H1 (cell line): ENCODE measurements around the gene TEX47. TPM values are rescaled to one million over a fixed set of nuclear protein-coding genes. Genes with fewer than 3 reads are reported as not detected.

Experiments
- CTCF ChIA-PET: fragments of 300-600 bp; sonication (Branson Sonifier 250); formaldehyde crosslinking; loops from one replicate; lab custom pipeline; 2021; ENCODE audit not compliant: partially characterized antibody; lab: Charles Lee
- POLR2A ChIA-PET: fragments of 300-600 bp; sonication (Branson Sonifier 250); formaldehyde crosslinking; loops from one replicate; lab custom pipeline; 2021; ENCODE audit warnings: inconsistent platforms; ENCODE audit not compliant: partially characterized antibody; lab: Charles Lee
- DNase-seq, 2 experiments: peaks; one replicate each; pipeline versions ENCODE4 v3.0.0 to v3.0.0-alpha.2; 2010 to 2022; ENCODE audit warnings: low spot score in 2 of 2, low read depth in 1 of 2, mixed read lengths in 1 of 2
- FAIRE-seq: peaks from 2 replicates; lab custom pipeline; 2011; peaks lifted over from hg19 to GRCh38; lab: Jason Lieb, UNC
- H2AFZ ChIP-seq: 2 replicates; pipeline ENCODE4 v1.8.1; 2012; ENCODE audit warnings: low read length, inconsistent platforms
- H2AK5ac ChIP-seq: 2 replicates; pipeline ENCODE4 v1.6.1; 2013; ENCODE audit warnings: low read depth, low read length
- H2BK120ac ChIP-seq: replicated peaks from 2 replicates; pipeline ENCODE3; 2013; ENCODE audit warnings: low read depth, low read length, inconsistent platforms
- H2BK12ac ChIP-seq: 2 replicates; pipeline ENCODE4 v1.6.1; 2013; ENCODE audit warnings: low read depth, low read length
- H2BK15ac ChIP-seq: 2 replicates; pipeline ENCODE4 v1.6.1; 2013; ENCODE audit warnings: low read length
- H2BK20ac ChIP-seq: 2 replicates; pipeline ENCODE4 v1.6.1; 2013; ENCODE audit warnings: low read length
- H2BK5ac ChIP-seq: 2 replicates; pipeline ENCODE4 v1.6.1; 2013; ENCODE audit warnings: low read depth, low read length
- H3K14ac ChIP-seq: 2 replicates; pipeline ENCODE4 v1.6.1; 2013; ENCODE audit warnings: inconsistent platforms; ENCODE audit not compliant: insufficient read length
- H3K18ac ChIP-seq: 2 replicates; pipeline ENCODE4 v1.6.1; 2013; ENCODE audit warnings: low read length; ENCODE audit errors: extremely low read depth
- H3K23ac ChIP-seq: 2 replicates; pipeline ENCODE4 v1.6.1; 2013; ENCODE audit warnings: inconsistent platforms; ENCODE audit not compliant: insufficient read length
- H3K23me2 ChIP-seq: 2 replicates; pipeline ENCODE4 v1.6.1; 2013; ENCODE audit warnings: low read depth, low read length
- H3K27ac ChIP-seq: 2 replicates; pipeline ENCODE4 v1.6.1; 2011; ENCODE audit warnings: low read depth, low read length, inconsistent platforms
- H3K27me3 ChIP-seq, 4 experiments: replicated peaks in 1 of 4; 1 replicate in 1 of 4; 2 replicates in 3 of 4; pipeline versions ENCODE4 v1.6.1 to v1.8.1; 2011 to 2013; ENCODE audit warnings: low read length in 3 of 4, mild to moderate bottlenecking in 3 of 4, inconsistent platforms in 2 of 4, mixed read lengths in 2 of 4, moderate library complexity in 1 of 4; ENCODE audit not compliant: control insufficient read depth in 3 of 4, insufficient read depth in 3 of 4; ENCODE audit errors: extremely low read depth in 1 of 4
- H3K36me3 ChIP-seq, 4 experiments: 2 replicates each; pipeline versions ENCODE4 v1.6.1 to v1.8.1; 2011 to 2013; ENCODE audit warnings: mild to moderate bottlenecking in 4 of 4, low read length in 3 of 4, moderate library complexity in 2 of 4, control low read depth in 1 of 4, inconsistent platforms in 1 of 4; ENCODE audit not compliant: insufficient read depth in 4 of 4, control insufficient read depth in 2 of 4
- H3K4ac ChIP-seq: replicated peaks from 2 replicates; pipeline ENCODE3; 2013; ENCODE audit warnings: low read length, low read depth, mixed read lengths, inconsistent platforms; ENCODE audit not compliant: insufficient read length
- H3K4me1 ChIP-seq, 4 experiments: replicated peaks in 1 of 4; 1 replicate in 1 of 4; 2 replicates in 3 of 4; pipeline versions ENCODE4 v1.6.1 to v1.8.1; 2011 to 2013; ENCODE audit warnings: low read length in 3 of 4, inconsistent platforms in 2 of 4, mixed read lengths in 1 of 4; ENCODE audit not compliant: insufficient read depth in 4 of 4, control insufficient read depth in 3 of 4
- H3K4me2 ChIP-seq, 2 experiments: 2 replicates each; pipeline versions ENCODE4 v1.6.1 to v1.8.1; 2011 to 2013; ENCODE audit warnings: low read depth in 2 of 2, low read length in 2 of 2, control low read depth in 1 of 2, inconsistent platforms in 1 of 2, mild to moderate bottlenecking in 1 of 2; ENCODE audit not compliant: insufficient read depth in 1 of 2
- H3K4me3 ChIP-seq, 4 experiments: fragments of 200-600, 300-600 bp in 1 of 4; sonication (generic), shearing (Covaris generic), sonication (Bioruptor Twin) in 1 of 4; 2 replicates each; pipeline versions ENCODE4 v1.5.1 to v1.8.1; 2011 to 2016; ENCODE audit warnings: low read length in 4 of 4, low read depth in 3 of 4, control low read depth in 2 of 4, inconsistent platforms in 2 of 4, mild to moderate bottlenecking in 2 of 4, mixed read lengths in 1 of 4, moderate library complexity in 1 of 4; ENCODE audit not compliant: insufficient read depth in 2 of 4; ENCODE audit errors: extremely low read depth in 1 of 4
- H3K56ac ChIP-seq: replicated peaks from 2 replicates; pipeline ENCODE3; 2013; ENCODE audit warnings: low read depth, mild to moderate bottlenecking, mixed read lengths, low read length, inconsistent platforms; ENCODE audit not compliant: insufficient read length
- H3K79me1 ChIP-seq: 2 replicates; pipeline ENCODE4 v1.6.1; 2013; ENCODE audit warnings: low read depth, low read length, control low read depth
- H3K79me2 ChIP-seq, 2 experiments: 2 replicates each; pipeline versions ENCODE4 v1.6.1 to v1.8.1; 2012 to 2013; ENCODE audit warnings: low read length in 2 of 2, mild to moderate bottlenecking in 2 of 2, inconsistent platforms in 1 of 2; ENCODE audit not compliant: insufficient read depth in 2 of 2, control insufficient read depth in 1 of 2
- H3K9ac ChIP-seq, 4 experiments: replicated peaks in 1 of 4; 1 replicate in 1 of 4; 2 replicates in 3 of 4; pipeline versions ENCODE4 v1.6.1 to v1.8.1; 2011 to 2013; ENCODE audit warnings: low read depth in 3 of 4, low read length in 3 of 4, control low read depth in 2 of 4, mild to moderate bottlenecking in 2 of 4, moderate library complexity in 2 of 4, inconsistent platforms in 1 of 4; ENCODE audit errors: extremely low read depth in 1 of 4
- H3K9me3 ChIP-seq, 2 experiments: 2 replicates each; pipeline versions ENCODE4 v1.6.1 to v1.8.1; 2012 to 2013; ENCODE audit warnings: mild to moderate bottlenecking in 2 of 2, moderate library complexity in 2 of 2, control low read depth in 1 of 2, inconsistent platforms in 1 of 2, low read depth in 1 of 2, low read length in 1 of 2, mixed read lengths in 1 of 2; ENCODE audit not compliant: insufficient read depth in 2 of 2
- H4K20me1 ChIP-seq, 2 experiments: replicated peaks in 1 of 2; 2 replicates each; pipeline versions ENCODE3 to v1.8.1; 2011 to 2013; ENCODE audit warnings: inconsistent platforms in 2 of 2, low read length in 2 of 2, mild to moderate bottlenecking in 1 of 2; ENCODE audit not compliant: insufficient read depth in 2 of 2, control insufficient read depth in 1 of 2
- H4K5ac ChIP-seq: 2 replicates; pipeline ENCODE4 v1.6.1; 2013; ENCODE audit warnings: low read length, low read depth, mixed read lengths, inconsistent platforms; ENCODE audit not compliant: insufficient read length
- H4K8ac ChIP-seq: 2 replicates; pipeline ENCODE4 v1.8.0; 2013; ENCODE audit warnings: mild to moderate bottlenecking, moderate library complexity, low read length, inconsistent platforms; ENCODE audit not compliant: insufficient read depth; ENCODE audit errors: extremely low read depth
- H4K91ac ChIP-seq: replicated peaks from 2 replicates; pipeline ENCODE3; 2013; ENCODE audit warnings: low read length, mixed read lengths, inconsistent platforms; ENCODE audit not compliant: insufficient read length
- ATF2 ChIP-seq: IDR thresholded peaks from 2 replicates; pipeline ENCODE4 v1.6.1; 2012; ENCODE audit warnings: low read length, inconsistent platforms
- ATF3 ChIP-seq: IDR thresholded peaks from 2 replicates; pipeline ENCODE4 v1.6.1; 2011; ENCODE audit warnings: low read depth, mild to moderate bottlenecking, low read length; ENCODE audit not compliant: insufficient read depth
- CHD2 ChIP-seq: IDR thresholded peaks from 2 replicates; pipeline ENCODE4 v1.6.1; 2012; ENCODE audit warnings: low read length, improper control_type of control experiment
- CTCF ChIP-seq, 3 experiments: IDR thresholded peaks; 1 replicate in 2 of 3; 2 replicates in 1 of 3; pipeline versions ENCODE4 v1.5.1 to v1.6.1; 2011; ENCODE audit warnings: low read length in 3 of 3, mild to moderate bottlenecking in 3 of 3, inconsistent platforms in 2 of 3, low read depth in 1 of 3, moderate library complexity in 1 of 3; ENCODE audit not compliant: insufficient read depth in 1 of 3; ENCODE audit errors: control extremely low read depth in 1 of 3
- EP300 ChIP-seq, 2 experiments: IDR thresholded peaks; 1 replicate in 1 of 2; 2 replicates in 1 of 2; pipeline ENCODE4 v1.6.1; 2011 to 2012; ENCODE audit warnings: low read depth in 2 of 2, low read length in 2 of 2, mild to moderate bottlenecking in 2 of 2, borderline replicate concordance in 1 of 2, inconsistent platforms in 1 of 2, moderate library complexity in 1 of 2
- JUND ChIP-seq: IDR thresholded peaks from 2 replicates; pipeline ENCODE4 v1.6.1; 2011; ENCODE audit warnings: mild to moderate bottlenecking, improper control_type of control experiment, low read length
- MAX ChIP-seq: IDR thresholded peaks from 2 replicates; pipeline ENCODE4 v1.6.1; 2012; ENCODE audit warnings: inconsistent platforms
- SUZ12 ChIP-seq: fragments of 200-600 bp; sonication (generic); IDR thresholded peaks from 2 replicates; pipeline ENCODE4 v1.6.1; 2012; ENCODE audit warnings: mild to moderate bottlenecking, inconsistent platforms, low read length, moderate library complexity, mixed read lengths
- TAF1 ChIP-seq: IDR thresholded peaks from 2 replicates; pipeline ENCODE4 v1.6.1; 2011; ENCODE audit warnings: mild to moderate bottlenecking, low read depth, low read length
- WGBS, 2 experiments: shearing (Covaris generic) in 1 of 2; methylation state at CpG; one replicate each; pipeline versions ENCODE4 v1.1.6 to v1.1.7; 2013 to 2015; ENCODE audit warnings: low lambda C conversion rate in 2 of 2, mixed read lengths in 2 of 2, inconsistent platforms in 1 of 2, low coverage in 1 of 2, missing lambda C conversion rate in 1 of 2; ENCODE audit not compliant: insufficient replicate concordance in 2 of 2, insufficient coverage in 1 of 2, insufficient read length in 1 of 2; ENCODE audit errors: extremely low coverage in 1 of 2, missing lambda C conversion rate in 1 of 2; 5-methylcytosine and 5-hydroxymethylcytosine counted together
- polyA plus RNA-seq, 7 experiments: library from polyadenylated mRNA; depleted of rRNA in 3 of 7; stranded (reverse) in 5 of 7; unstranded in 2 of 7; fragments of >200 nt in 5 of 7; fragments of 200-250 nt in 2 of 7; gene quantifications; 1 replicate in 5 of 7; 2 replicates in 1 of 7; 4 replicates in 1 of 7; pipeline versions ENCODE4 v1.2.1 to v1.2.3, GENCODE V29; 2011 to 2013; ENCODE audit warnings: missing spikeins in 2 of 7, mixed read lengths in 2 of 7
- total RNA-seq: library from RNA; stranded (reverse); fragmentation: NEBNext Ultra II Directional; extraction: Animal tissue kit (Norgen Biotek cat#: 25700); gene quantifications from 2 replicates; pipeline ENCODE4 v1.2.1, GENCODE V29; 2021

The TEX47 gene
- total and polyA plus RNA-seq, 2 of the 8 experiments (the other 6 are each of a cell fraction or from before 2014, with no cell fraction given) = not detected

- Histone ChIP-seq H2BK5ac (no peak overlapping the region), H2BK20ac (no peak overlapping the region), H3K23me2 (no peaks in the 10 kb centered on the region), H3K9ac (no peak overlapping the region), H3K27me3 (no peaks in the 10 kb centered on the region), H4K20me1 (no peaks in the 10 kb centered on the region), H3K14ac (no peak overlapping the region), H2BK12ac (no peak overlapping the region), H4K8ac (no peak overlapping the region), H3K4me3 (no peak overlapping the region), H3K23ac (no peak overlapping the region), H3K4me2 (no peak overlapping the region), H2BK120ac (no peak overlapping the region), H3K18ac (no peak overlapping the region), H3K79me1 (no peaks in the 10 kb centered on the region), H2AK5ac (no peak overlapping the region), H2AFZ (no peak overlapping the region), H3K56ac (no peak overlapping the region), H3K36me3 (no peaks in the 10 kb centered on the region), H4K5ac (no peak overlapping the region), H3K79me2 (no peaks in the 10 kb centered on the region), H3K27ac (no peak overlapping the region), H4K91ac (no peak overlapping the region), H2BK15ac (no peak overlapping the region), H3K4me1 (no peaks in the 10 kb centered on the region), H3K4ac (no peak overlapping the region), H3K9me3 (no peaks in the 10 kb centered on the region)
- WGBS, 2 experiments = 90% methylated on average over 3 of the region's 3 CpGs; no CpG with 5 or more reads in 1 of the 2 experiments
- FAIRE-seq (no peak), DNase-seq (no peak)
- CTCF ChIA-PET = no interaction called here
- POLR2A ChIA-PET = no interaction called here
- no peak for TF ChIP-seq SUZ12
- TF ChIP-seq ATF3 = no peak
- TF ChIP-seq ATF2 = no peak
- TF ChIP-seq JUND = no peak
- no peak for TF ChIP-seq CTCF (IDR thresholded peaks at IDR 0.05; ENCODE audit: control extremely low read depth in 1 of 3, insufficient read depth in 1 of 3, low read depth in 1 of 3, low read length in 3 of 3)
- TF ChIP-seq EP300 (IDR thresholded peaks at IDR 0.05; ENCODE audit: borderline replicate concordance in 1 of 2, low read depth in 2 of 2, low read length in 2 of 2) = no peak
- TF ChIP-seq MAX = no peak
- no peak for TF ChIP-seq TAF1
- TF ChIP-seq CHD2 = no peak
Measured at GRCh38 chr7:88826222-88826621, 30.7 kb upstream of the TEX47 start.
